ENCODE results near the gene MUC13.

DNA sequence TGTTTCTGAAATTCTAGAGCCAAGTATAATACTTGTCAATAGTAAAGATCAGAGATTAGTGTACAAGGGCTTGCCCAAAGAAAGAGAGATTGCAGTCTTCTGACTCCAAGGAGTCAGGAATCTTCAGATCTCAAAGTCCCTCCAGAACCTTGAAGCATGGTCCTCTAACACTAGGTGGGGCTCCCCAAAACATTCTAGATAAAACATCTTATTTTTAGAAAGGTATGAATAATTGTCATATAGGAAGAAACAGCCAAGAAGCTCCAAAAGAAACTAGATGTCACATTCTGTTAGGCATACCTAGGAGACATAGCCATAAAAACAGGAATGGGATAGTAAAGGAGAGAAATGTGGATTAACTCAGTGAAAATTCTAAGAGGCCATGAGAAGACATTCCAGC, 10.7 kb downstream of the MUC13 start:
- TF ChIP-seq CTCF (IDR thresholded peaks at IDR 0.05) (peak in 2 of 12 donors; percentile 9 to 24), POLR2A (IDR thresholded peaks at IDR 0.05) (no peak)
